HG02938 (cell line): ENCODE data around the gene UBA1.

Source experiments
- ATAC-seq: cut with Tn5 transposase; IDR thresholded peaks from one replicate; pipeline ENCODE4 v1.9.1; 2021; ENCODE audit warnings: mild to moderate bottlenecking, moderate library complexity; ENCODE audit not compliant: unreplicated experiment

UBA1 gene

GRCh38 chrX:47210661-47211425 is 17.2 kb downstream of the UBA1 start:
- ATAC-seq = no peak

- no peak for ATAC-seq
Observed at GRCh38 chrX:47212381-47213293, 19.0 kb downstream of the UBA1 start.

- ATAC-seq = no peak
Observed at GRCh38 chrX:47214435-47215077, 20.9 kb downstream of the UBA1 start.

- ATAC-seq = no peak
Observed at GRCh38 chrX:47215291-47215900, 21.8 kb downstream of the UBA1 start.

- ATAC-seq = no peak
Observed at GRCh38 chrX:47216393-47216925, 22.8 kb downstream of the UBA1 start.

- no peak for ATAC-seq
Observed at GRCh38 chrX:47217121-47217851, 23.7 kb downstream of the UBA1 start.

GRCh38 chrX:47217852-47218279 is 24.2 kb downstream of the UBA1 start:
- ATAC-seq = peak; percentile 84

- peak; percentile 42 for ATAC-seq
Observed at GRCh38 chrX:47218280-47218919, 24.8 kb downstream of the UBA1 start, which contains the start of gene CDK16. CDK16 (plus strand) TSS chrX:47218681; CDS start chrX:47223558, 4,877 bp downstream.

- no peak for ATAC-seq
Observed at GRCh38 chrX:47218920-47219815, 25.5 kb downstream of the UBA1 start.

GRCh38 chrX:47221756-47222155 is 28.1 kb downstream of the UBA1 start:
- no peak for ATAC-seq

- no peak for ATAC-seq
Observed at GRCh38 chrX:47222751-47223350, 29.2 kb downstream of the UBA1 start.

- ATAC-seq = no peak
Observed at GRCh38 chrX:47223476-47224250, 30.0 kb downstream of the UBA1 start.

- ATAC-seq = no peak
Observed at GRCh38 chrX:47224266-47224895, 30.8 kb downstream of the UBA1 start.

GRCh38 chrX:47224896-47225290 is 31.3 kb downstream of the UBA1 start:
- no peak for ATAC-seq

- ATAC-seq = no peak
Observed at GRCh38 chrX:47226071-47226470, 32.4 kb downstream of the UBA1 start.

- no peak for ATAC-seq
Observed at GRCh38 chrX:47226531-47227333, 33.1 kb downstream of the UBA1 start.
